Fibroblast of skin of right quadriceps (primary cell): ENCODE data around the gene NCKAP5.

Experiments
- DNase-seq: peaks from one replicate; pipeline ENCODE4 v3.0.0-alpha.2; 2013

NCKAP5 gene

DNA sequence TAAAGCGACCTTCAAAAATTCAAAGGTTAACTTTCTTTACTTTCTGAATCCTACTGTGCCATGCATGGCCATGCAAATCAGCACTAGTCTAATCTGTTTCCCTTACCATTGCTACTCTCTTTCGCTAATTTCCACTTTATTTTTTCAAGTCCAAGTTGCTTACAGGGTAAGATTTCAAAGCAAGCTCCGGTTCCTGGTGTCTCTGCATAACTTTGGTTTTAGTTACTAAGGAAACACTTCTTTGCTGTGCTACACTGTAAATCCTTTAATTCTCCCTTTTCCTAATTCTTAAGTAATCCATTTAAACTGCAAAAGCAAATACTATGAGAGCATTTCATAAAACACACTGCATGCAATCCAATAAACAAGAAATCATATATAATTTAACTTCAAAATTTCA lies 514.7 kb downstream of the NCKAP5 start:
- no peak for DNase-seq

DNA sequence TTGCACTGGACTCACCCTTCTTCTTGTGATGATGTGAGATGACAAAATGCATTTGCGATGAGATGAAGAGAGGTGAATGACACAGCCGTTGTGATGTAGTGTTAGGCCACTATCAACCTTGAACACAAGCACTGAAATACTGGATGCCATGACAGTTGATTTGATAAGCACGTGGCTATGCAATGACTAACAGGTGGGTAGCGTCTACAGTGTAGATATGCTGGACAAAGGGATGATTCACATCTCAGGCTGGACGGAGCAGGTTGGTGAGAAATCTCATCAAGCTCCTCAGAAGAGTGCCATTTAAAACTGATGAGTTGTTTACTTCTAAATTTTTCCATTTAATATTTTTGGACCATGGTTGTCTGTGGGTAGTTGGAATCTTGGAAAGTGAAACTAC lies 522.5 kb downstream of the NCKAP5 start:
- no peak for DNase-seq

DNA sequence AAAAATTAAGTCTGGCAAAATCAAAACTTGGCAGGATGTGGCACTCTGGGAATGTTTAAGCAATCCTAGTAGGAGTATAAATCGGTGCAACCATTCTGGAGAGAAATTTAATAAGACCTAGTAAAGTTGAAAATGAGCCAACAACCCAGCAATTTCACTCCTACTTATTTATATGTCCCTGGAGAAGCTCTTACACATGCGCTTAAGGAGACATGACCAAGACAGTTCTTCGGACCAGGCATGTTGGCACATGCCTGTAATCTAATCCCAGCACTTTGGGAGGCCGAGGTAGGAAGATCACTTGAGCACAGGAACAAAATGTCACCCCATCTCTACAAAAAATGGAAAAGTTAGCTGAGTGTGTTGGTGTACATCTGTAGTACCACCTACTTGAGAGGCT lies 523.7 kb downstream of the NCKAP5 start:
- no peak for DNase-seq

DNA sequence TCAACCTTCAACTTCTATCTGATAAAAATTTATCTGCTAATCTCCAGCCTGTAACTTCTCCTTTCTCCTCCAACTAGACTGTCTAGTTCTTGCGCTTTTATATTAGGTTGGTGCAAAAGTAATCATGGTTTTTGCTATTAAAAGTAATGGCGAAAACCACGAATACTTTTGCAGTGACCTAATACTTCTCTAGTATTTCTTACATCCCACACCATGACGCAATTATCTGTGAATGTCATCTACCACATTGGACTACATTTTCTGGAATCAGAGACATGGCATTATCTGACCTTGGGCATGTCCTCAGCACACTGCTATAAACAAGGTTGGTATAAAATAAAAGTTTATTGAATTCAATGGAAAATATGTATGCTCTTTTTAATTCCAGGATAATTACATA lies 528.1 kb downstream of the NCKAP5 start:
- DNase-seq: peak; percentile 66

DNA sequence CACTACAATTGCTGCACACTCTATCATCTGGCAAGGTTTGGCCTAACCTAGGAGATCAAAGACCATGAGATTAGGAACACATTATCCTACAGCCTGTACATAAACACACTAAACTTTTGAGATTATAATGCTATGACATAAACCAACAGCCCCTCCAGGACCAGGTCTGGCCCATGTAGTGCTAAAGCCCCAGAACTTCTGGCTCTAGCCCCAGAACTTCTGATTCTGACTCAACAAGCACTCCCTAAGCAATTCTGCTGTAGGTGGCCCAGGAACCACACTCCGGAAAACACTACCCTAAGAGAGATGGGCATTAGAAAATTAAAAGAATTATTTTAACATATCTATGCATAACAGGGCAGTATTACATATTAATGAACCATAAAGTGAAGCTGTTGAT lies 528.7 kb downstream of the NCKAP5 start:
- no peak for DNase-seq

DNA sequence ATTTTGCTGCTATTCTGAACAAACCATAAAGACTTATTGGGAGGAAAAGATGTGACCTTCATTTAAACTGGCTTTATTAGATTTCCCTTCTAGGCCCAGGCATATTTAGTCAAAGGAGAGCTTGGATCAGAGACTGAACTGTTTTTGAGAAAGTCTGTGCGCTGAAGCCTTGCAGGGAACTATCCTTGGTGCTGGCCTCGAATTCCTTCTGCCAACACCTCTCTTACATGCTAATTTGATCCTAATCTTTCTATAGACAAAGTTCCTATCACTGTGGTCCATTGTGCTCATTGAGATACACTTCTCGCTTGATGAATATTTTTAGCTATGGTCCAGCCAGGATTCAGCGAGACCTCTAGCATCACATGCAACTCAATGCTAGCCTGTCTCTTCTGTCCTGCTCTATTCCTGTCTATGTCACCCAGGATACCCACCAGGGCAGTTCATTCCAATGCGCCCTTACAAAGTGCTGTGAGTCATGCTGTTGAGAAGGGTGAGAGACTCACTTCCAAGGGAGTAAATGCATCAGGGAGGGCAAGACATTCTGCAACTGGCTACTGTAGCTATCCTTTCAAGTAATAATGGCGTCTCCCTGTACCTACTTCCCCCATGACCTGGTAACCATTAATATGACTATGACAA lies 541.6 kb downstream of the NCKAP5 start:
- peak; percentile 17 for DNase-seq

DNA sequence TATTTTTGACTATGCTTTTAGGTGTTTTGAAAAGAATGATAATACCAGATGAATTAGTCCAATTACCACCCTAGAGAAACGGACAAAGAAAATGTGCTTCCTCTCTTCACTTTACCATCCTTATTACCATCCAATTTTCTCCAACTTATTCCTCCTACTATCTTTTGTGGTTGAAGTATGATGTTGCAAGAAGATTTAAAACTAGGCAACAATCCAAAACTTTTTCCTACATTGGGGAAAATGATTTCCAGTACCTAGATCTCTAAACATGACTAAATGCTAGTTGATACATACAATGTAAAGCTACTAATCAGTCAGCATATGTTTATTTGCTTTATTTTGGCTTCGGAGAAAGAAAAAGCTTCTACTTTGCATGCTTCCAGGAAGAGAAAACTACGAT lies 543.3 kb downstream of the NCKAP5 start:
- no peak for DNase-seq

DNA sequence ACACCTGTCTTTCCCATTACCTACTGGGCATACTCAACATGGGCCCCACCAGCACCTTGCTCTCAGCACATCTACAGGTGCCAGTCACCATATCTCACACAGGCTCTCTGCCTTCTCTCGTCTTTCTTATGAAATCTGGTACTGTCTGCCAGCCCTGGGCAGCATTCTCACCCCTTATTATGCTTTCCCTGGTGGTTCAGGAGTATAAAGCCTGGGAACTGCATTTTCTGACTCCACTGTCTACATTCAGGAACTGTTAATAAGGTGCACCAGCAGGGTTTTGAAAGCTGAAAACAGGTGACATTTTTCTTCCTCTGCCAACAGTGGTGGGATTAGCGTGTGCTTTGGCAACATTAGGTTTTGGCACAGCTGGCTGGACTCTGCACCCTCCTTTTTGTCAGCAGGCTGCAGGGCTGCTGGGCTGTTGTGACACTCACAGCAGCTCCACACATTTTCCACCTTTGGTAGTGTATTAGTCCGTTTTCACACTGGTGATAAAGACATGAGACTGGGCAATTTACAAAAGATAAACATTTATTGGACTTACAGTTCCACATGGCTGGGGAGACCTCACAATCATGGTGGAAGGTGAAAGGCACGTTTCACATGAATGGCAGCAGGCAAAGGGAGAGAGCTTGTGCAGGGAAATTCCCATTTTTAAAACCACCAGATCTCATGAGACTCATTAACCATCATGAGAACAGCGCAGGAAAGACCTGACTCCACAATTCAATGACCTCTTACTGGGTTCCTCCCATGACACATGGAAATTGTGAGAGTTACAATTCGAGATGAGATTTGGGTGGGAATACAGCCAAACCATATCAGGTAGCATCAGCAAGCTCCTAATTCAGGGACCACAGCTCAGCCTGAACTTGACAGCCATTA lies 555.2 kb downstream of the NCKAP5 start:
- DNase-seq: no peak

DNA sequence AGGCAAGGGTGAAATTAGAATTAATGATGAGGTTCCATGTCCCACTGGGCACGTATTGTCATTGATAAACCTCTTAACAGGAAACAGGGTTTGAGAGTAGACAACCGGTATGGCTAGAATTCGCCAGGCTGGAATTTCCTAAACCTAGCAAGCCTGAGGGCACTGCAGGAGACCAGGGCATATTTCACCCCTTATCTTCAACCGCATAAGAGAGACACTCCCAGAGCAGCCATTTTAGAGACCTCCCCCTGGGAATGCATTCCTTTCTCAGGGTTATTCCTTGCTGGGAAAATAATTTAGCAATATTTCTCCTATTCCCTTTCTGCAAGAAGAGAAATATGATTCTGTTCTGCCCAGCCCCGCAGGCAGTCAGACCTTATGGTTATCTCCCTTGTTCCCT lies 563.6 kb downstream of the NCKAP5 start:
- no peak for DNase-seq

DNA sequence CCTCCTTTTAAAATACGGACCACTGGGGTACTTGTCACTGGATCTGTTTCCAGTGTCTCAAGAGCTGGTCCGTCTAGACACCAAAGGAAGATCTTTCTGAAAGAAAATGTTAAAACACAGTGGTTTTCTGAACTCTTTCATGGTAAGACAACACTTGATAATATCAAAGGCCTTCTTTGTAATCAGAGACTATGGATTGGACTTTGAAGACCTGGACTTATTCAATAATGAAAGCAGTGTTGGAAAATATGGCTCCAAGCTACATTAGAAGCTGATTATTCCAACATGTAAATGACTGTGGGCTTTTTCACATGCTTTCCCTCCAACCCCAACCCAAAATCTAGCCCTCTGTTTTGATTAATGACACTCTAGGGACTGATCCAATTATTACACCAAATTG lies 568.8 kb downstream of the NCKAP5 start:
- DNase-seq: no peak

DNA sequence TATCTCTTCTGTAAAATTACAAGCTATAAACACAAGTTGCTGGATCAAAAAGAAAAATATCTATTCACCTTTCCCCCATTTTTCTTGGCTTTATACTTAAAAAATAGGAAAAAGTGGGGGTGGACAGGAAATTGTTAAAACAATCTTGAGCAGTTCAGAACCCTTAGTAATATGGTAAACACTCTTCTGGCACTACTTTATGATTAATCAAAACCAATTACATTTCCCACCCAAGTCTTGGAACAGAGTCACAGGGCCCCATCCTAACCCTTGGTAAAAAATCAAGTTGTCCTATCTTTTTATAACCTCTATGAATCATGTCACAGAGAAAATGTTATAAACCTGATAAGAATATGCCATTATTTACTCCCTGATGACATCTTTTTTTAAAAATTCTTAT lies 570.0 kb downstream of the NCKAP5 start:
- DNase-seq: no peak

DNA sequence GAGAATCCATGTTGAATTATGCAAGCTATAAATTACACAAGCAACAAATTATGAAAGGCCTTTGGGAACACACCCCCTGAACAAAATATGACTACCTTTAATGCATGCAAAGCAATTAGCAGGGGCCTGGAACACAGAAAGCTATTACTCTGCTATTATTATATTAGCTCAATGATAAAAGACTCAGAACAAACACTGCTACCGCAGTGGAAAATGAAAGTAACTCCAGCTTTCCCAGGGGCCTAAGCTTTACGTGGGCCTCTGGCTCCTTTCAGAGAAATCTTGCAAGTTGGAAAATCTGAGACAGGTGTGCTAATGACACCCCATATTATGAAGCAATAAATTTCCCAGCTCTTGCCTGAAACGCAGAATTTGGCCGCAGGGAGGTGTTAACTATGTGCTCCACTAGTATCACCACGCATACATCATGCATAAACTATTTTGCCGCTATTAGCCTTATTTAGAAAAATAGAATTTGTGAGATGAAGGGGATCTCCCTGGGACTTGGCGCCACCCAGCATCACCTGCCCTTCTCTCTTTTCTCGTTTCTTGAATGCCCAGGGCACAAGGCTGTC lies 576.7 kb downstream of the NCKAP5 start:
- DNase-seq: no peak

DNA sequence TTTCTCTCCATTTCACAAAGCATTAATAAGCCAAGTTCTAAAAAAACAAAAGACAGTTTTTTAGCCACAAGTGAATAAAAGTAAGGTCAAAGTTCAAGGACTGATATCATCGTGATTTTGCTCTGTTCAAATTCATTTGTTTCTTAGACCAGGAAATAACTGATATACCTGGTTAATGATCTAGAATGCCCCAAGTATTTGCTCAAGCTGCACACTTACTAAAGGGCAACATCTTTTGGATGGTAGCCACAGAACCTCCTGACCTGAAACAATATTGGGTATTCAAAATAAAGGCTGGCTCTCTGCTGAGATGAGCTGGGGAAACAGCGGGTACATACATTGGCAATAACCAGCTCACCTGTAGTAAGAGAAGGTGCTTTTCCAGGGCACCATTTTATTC lies 583.5 kb downstream of the NCKAP5 start:
- no peak for DNase-seq

DNA sequence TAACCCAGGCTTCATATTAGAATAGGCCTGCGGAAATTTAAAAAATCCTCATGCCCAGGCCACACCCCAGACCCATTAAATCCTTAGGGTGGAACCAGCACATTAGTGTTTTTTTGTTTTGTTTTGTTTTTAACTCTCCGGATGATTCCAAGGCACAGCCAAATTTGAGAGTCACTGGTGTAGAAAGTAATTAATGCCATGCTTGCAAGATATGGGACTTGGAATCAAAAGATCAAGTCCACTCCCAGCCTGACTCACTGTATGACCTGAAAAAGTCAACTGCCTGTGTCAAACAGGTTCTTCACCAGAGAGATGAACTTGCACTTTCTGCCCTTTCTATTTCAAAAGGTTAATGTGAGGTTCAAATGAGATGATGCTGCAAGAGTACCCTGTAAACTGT lies 588.0 kb downstream of the NCKAP5 start:
- no peak for DNase-seq

DNA sequence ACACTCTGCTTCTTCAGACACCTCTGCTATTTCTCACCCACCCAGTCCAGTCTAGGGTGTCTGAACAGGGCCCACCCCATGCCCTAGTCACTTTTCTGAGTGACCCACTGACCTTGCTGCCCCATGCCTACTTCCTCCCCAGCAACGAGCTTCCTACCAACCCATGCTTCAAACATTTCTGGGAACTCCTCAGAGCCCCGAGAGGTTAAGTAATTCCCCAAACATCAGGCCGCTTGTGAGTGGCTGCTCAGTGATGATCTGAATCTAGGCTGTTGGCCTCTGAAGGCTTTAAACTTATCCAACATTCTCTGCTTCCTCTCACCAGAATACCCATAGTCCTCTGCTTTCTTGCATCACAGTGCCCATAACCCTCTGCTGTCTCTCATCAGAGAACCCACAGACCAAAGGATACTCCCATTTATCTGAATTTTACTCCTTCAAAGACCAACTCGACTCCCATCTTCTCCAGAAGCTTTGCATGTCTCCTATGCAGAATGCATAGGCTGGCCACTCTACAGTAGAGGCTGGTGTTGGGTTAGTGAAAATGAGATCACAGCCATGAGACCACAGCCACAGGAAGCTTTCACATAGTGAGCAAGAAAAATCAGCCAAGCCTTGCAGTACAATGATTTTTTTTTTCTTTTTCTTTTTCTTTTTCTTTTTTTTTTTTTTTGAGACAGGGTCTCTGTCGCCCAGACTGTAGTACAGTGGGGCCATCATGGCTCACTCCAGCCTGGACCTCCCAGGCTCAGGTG lies 588.7 kb downstream of the NCKAP5 start:
- DNase-seq: no peak

DNA sequence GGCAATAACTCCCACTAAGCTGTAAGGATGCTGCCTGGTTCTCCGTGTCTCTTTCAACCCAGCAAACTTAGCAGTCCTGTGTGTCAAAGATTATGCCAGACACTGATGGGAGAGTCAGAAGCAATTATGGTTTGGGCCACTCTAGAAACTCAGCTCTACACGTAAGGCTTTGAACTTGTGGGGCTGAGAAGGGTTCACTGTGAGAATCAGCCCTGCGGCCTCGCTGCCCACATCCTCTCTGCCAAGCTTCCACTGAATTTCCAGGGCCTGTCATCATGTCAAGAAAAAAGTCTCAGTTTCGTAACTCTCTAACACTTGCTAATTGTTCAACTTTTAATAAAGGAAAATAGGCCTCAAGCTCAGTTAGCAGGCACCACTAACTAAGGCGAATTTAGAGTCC lies 589.4 kb downstream of the NCKAP5 start:
- no peak for DNase-seq

DNA sequence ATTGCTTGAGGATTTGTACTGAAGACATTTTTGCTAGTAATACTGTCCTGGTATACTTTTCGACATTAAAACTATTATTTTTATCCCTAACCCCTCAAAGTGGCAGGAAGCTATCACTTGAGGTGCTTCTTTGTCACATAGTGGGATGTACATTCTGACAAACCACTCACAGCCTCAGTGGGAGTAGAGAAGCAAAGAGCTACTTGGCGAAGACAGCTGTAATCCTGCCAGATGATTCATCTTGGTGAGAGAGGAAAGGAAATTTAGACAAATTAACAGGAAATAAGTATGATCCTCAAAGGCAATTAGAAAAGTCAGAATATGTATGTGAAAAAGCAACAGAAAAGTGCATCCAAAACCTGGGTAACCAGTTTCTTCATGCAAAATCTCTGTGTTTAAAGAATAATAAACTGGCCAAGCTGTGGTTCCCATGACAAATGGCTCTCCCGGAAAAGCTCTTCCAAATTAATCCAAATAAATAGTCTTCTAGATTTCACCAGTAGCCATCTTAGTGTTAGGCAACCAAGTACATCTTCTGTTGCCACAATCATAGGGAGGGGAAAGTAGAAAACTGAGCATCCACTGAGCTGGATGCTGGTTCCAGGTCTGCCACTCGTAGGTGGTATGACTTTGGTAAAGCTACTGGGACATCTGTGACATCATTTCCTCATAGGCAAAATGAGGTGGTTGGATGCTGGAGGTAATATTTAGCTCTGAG lies 590.3 kb downstream of the NCKAP5 start:
- DNase-seq: peak; percentile 63

DNA sequence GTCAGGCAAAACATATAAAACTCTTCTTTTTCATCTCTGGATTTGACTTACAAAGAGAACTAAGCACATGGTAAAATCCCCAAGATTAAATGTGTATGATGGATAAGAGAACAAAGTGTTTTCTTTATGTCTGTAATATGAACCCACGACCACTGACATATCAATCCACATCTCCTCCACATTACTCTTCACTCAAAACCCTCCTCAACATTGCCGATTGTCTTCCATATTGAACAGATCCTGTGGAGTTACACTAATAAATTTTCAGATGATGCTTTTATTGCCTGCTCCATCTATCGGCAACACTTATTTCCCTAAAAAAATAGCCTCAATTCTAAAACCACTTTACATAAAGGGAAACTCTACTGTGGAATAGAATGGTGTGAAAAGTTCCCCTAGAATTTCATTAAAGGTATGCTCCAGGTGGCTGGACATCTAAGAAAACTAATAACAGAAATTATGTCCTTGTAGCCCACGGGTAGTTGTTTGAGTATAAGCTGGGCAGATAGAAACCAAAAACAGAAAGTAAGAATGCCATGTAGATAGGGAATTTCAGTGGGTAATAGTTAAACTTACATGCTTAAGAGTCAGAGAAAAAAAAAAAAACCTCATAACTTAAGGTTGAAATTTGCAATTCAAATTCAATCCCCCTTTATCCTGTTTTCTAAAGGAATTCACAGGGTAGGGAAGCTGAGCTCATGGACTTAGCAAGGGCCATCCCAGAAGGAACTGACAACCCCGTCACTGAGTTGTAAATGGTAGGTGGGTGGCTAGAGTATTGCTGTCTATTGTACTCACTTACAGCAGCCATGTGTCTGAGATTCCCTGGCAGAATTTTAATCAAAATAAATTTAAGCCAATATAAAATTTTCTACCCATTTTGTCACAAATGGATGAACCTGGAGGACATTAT lies 592.8 kb downstream of the NCKAP5 start:
- DNase-seq: no peak

DNA sequence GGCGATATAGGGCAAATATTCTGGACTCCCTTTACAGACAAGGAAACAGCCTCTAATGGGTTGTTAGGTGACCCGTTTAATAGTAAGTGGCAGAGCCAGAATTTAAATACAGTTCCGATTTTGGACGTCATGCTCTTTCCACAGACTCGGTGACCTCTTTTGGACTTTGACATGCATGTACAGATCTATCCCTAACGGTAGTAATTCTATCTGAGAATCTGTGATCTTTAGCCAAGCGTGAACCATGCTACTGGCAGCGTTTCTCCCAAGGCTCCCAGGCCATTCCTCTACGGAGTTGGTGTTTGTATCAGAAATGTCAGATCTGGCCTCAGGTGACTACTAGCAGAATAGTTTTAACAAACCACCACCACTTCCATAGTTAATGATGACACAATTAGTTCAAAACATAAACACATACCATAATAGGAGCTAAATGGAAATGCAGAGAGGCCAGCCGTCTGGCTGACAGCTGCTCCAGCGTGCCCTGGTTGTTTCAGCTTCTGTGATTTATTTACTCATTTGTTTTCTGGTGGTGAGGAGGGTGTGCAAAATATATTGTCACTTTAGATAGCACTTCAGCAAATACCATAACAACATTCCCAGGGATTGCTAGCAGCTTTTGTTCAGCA lies 593.7 kb downstream of the NCKAP5 start:
- peak; percentile 36 for DNase-seq

DNA sequence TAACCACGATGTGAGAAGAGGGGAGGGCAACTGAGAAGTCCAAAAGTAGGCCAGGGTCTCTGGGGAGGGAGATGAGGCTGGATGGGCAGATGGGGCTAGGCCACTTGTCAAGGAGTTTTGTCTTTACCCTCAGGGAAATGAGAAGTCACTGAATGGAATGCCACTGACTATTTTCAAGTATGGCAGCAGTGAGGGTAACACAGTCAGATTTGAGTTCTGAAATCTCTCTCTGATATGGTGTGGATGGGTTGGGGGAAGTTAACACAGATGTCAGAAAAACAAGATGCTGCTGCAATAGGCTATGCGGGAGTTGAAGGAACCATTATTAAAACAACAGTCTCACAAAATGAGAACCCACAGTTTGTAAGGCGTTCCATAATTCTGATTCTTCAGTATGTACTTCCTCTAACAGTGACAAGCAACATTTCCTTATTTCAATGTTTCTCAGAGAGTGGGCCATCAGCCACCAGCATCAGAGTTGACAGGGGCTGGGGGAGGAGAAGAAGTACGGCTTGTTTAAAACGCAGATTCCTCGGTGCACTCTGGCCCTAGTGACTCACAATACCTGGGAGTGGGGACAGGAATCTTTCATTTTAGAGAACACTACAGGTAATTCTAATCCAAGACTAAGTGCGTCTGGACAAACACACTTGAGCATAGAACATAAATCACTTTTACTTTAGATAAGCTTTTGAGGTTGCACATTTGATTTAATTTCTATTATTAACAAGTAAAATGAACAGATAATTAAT lies 596.8 kb downstream of the NCKAP5 start:
- DNase-seq: no peak
